Measurements from ENCODE around the gene DPH7. TPM values are rescaled to one million over a fixed set of nuclear protein-coding genes. Genes with fewer than 3 reads are reported as not detected.
A peak's percentile ranks its signal among the peaks of the same experiment; 100 is the strongest.

The DPH7 gene
- total and polyA plus RNA-seq, 7 donors: 6.5 to 43.6 (median 28.9) TPM

DNA sequence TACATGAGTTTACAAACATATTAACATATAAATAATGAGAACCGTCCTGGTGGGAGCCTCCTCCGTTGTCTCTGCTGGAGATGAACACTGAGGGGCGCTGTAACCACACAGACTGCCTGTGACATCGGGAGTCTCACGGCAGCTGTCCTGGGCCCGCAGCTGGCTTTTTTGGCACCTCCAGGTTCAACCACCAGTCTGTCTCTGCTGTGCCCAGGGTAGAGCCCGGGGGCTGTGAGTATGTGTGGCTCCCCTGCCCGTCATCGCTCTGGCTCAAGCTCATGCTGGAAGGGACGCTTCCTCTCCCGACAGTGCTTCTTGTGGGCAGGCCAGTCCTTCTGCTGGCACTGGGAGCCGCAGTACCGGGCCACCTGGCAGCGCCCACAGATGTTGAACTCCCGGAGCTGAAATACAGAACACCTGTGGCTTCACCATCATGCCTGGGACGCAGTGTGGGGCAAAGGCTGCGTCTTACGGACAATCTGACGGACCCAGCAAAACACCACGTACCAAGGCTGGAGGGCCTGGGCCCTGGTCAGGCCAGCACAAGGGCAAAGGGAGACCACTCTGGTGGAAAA is 3.6 kb upstream of the DPH7 start:
- Histone ChIP-seq H3K36me3 (peaks cover 5 to 56% (median 19%) of the 10 kb centered on the region in 4 donors), H3K27me3 (no peaks in the 10 kb centered on the region), H3K4me1 (peaks cover 0 to 28% (median 17%) of the 10 kb centered on the region in 4 donors), H3K27ac (no peak overlapping the region), H3K4me3 (no peak overlapping the region), H3K9me3 (no peaks in the 10 kb centered on the region)
- no peak for DNase-seq
- 82 to 86% methylated on average over 20 of the region's 20 CpGs for whole genome bisulfite sequencing, 2 donors
- TF ChIP-seq EP300 (IDR thresholded peaks at IDR 0.05) (no peak), POLR2AphosphoS5 (IDR thresholded peaks at IDR 0.05) (no peak), POLR2A (IDR thresholded peaks at IDR 0.05) (no peak)
- TF ChIP-seq, protein P1, sequence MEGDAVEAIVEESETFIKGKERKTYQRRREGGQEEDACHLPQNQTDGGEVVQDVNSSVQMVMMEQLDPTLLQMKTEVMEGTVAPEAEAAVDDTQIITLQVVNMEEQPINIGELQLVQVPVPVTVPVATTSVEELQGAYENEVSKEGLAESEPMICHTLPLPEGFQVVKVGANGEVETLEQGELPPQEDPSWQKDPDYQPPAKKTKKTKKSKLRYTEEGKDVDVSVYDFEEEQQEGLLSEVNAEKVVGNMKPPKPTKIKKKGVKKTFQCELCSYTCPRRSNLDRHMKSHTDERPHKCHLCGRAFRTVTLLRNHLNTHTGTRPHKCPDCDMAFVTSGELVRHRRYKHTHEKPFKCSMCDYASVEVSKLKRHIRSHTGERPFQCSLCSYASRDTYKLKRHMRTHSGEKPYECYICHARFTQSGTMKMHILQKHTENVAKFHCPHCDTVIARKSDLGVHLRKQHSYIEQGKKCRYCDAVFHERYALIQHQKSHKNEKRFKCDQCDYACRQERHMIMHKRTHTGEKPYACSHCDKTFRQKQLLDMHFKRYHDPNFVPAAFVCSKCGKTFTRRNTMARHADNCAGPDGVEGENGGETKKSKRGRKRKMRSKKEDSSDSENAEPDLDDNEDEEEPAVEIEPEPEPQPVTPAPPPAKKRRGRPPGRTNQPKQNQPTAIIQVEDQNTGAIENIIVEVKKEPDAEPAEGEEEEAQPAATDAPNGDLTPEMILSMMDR (IDR thresholded peaks at IDR 0.05): no peak
- intact Hi-C loops (cut with DNase I): no loop called here

DNA sequence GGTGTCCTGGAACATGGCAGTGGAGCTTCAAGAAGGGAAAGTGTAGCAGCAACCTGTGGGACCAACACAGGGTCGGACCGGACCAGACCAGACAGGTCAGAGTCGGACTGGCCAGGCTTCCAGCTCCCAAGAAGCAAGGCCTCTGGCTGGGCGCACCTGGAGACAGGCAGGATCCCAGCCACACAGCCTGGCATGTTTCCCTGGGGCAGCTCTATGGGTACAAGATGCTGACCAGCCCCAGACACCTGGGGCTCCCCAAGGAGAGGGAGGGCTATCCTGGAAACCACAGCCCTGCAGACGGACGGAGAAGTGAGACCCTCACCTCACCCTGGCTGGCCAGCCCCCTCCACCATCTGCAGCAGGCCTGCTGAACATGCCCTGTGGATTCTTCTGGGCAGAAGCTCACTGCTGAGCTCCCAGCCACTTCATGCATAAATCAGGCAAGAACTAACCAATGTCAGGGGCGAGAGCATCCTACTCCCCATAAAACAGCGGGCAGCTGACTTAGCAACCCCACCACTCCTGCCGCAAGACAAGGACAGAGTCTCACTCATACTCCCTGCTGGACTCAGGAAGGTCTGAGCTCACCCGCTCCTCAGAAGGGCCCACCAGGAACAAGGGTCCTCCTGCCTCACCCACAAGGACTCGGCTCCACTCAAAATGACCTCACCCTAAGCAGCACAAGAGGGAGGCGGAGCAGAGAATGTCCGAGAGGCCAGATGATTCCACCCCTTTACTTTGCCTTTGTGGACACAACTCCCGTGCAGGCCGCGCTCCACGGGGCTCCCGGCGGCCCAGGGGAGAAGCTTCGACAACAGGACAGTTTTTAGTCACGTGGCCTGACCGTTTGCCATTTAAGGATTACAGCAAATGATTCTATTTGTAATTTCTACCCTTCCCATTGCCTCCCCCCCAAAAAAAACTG is 2.9 kb upstream of the DPH7 start:
- Histone ChIP-seq H3K9me3 (no peaks in the 10 kb centered on the region), H3K4me1 (peaks cover 0 to 35% (median 24%) of the 10 kb centered on the region in 4 donors), H3K36me3 (peaks cover 1 to 48% (median 12%) of the 10 kb centered on the region in 4 donors), H3K27ac (no peak overlapping the region), H3K27me3 (no peaks in the 10 kb centered on the region), H3K4me3 (no peak overlapping the region)
- TF ChIP-seq, protein P1 (IDR thresholded peaks at IDR 0.05): no peak
- no peak for TF ChIP-seq POLR2AphosphoS5 (IDR thresholded peaks at IDR 0.05)
- TF ChIP-seq POLR2A (IDR thresholded peaks at IDR 0.05): no peak
- TF ChIP-seq EP300 (IDR thresholded peaks at IDR 0.05): no peak
- no peak for DNase-seq
- intact Hi-C loops (cut with DNase I): no loop called here
- 93 to 94% methylated on average over 22 of the region's 22 CpGs for WGBS, 2 donors

DNA sequence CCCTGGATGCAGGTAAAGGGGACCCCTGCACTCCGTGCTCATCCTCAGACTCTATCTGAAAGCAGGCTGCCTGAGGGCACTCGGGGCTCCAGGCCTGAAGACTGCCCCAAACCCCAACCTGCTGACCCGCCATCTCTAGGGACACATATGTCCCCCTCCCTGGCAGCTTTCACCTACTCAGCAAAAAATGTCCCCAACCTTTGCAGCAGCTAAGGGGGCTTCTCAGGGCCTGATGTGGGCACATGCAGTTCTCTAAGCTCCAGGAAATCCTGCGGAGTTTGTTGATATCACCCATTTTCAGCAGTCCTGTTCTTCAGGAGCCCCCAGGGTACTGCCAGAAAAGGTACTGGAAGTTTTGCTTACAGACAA is 2.2 kb upstream of the DPH7 start:
- TF ChIP-seq EP300 (IDR thresholded peaks at IDR 0.05): no peak
- TF ChIP-seq POLR2A (IDR thresholded peaks at IDR 0.05): no peak
- TF ChIP-seq, protein P1 (IDR thresholded peaks at IDR 0.05): no peak
- no peak for TF ChIP-seq POLR2AphosphoS5 (IDR thresholded peaks at IDR 0.05)
- 93 to 95% methylated on average over 4 of the region's 4 CpGs for WGBS, 2 donors
- H3K4me3 ChIP-seq: no peak overlapping the region
- H3K27ac ChIP-seq: no peak overlapping the region
- intact Hi-C loops (cut with DNase I): no loop called here
- no peak for DNase-seq
- H3K9me3 ChIP-seq: no peaks in the 10 kb centered on the region
- H3K36me3 ChIP-seq: peaks cover 0 to 49% (median 9%) of the 10 kb centered on the region in 4 donors
- no peaks in the 10 kb centered on the region for H3K27me3 ChIP-seq
- H3K4me1 ChIP-seq: peaks cover 0 to 42% (median 31%) of the 10 kb centered on the region in 4 donors

DNA sequence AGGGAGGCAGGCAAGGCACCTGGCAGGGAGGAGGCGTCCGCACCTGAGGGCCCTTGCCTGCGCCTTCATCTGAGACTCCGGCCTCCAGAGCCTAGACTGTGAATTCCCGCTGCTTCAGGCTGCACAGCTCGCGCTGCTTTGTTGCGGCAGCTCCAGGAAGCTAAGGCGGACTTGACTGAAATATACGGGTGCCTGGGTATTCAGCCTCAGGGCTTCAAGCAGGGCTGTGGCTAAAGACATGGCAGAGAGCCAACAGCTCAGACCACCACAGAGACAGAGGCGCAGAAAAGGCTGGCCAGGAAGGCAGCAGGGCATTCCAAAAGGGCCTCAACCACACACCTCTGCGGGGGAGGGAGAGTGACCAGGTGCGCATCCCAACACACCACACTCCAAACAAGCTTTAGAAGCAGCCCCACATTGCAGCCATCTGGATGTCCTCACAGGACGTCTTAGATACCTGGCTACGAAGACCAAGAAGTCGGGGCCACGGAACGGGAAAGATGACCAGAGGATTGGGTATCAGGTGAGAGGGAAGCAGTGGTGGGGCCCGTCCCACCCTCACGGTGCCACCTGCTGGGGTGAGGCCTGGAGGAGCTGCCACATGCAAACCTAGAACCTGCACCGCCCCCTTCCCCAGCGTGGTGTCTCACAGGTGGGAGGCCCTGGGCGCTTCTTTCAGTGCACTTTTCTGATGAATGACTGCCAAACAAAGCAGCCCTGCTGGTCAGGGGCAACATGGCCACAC is 1.7 kb upstream of the DPH7 start:
- no peak for TF ChIP-seq EP300 (IDR thresholded peaks at IDR 0.05)

DNA sequence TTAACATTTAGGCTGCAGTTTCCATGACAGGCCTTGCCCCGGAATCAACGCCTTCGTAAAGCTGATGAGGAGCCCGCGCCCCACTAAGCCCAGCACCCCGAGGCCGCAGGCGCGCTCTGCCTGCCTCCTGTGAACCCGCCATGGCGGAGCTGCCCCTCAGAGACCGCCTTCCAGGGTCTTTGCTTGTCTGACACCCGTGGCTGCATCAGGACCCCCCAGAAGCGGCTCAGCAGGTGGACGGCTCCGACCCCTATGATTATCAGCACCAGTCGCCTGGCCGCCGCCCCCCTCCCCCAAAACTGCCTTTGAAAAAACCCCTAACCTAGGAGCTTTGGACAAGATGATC is 507 bp upstream of the DPH7 start:
- TF ChIP-seq, protein P1 (IDR thresholded peaks at IDR 0.05): no peak
- TF ChIP-seq POLR2A (IDR thresholded peaks at IDR 0.05) (no peak), POLR2AphosphoS5 (IDR thresholded peaks at IDR 0.05) (no peak), EP300 (IDR thresholded peaks at IDR 0.05) (no peak)
- intact Hi-C loops (cut with DNase I): loop anchor here (5.0 kb wide), 1 partner anchor 38 kb away; the partner anchor contains the start of gene EHMT1
- no peak for DNase-seq
- H3K9me3 ChIP-seq: no peaks in the 10 kb centered on the region
- H3K4me1 ChIP-seq: peaks cover 0 to 50% (median 35%) of the 10 kb centered on the region in 4 donors
- H3K27me3 ChIP-seq: no peaks in the 10 kb centered on the region
- peak overlapping the region; percentile 78 to 98 (median 87) for H3K4me3 ChIP-seq
- peaks cover 0 to 50% (median 10%) of the 10 kb centered on the region in 4 donors for H3K36me3 ChIP-seq
- WGBS, 2 donors: 49 to 52% methylated on average over 19 of the region's 19 CpGs
- peak overlapping the region; percentile 87 to 89 (median 88) for H3K27ac ChIP-seq

More for the DNA sequence above, 1.7 kb upstream of the DPH7 start:
- DNase-seq: no peak
- Histone ChIP-seq H3K4me1 (peaks cover 0 to 48% (median 33%) of the 10 kb centered on the region in 4 donors), H3K27me3 (no peaks in the 10 kb centered on the region), H3K9me3 (no peaks in the 10 kb centered on the region), H3K27ac (no peak overlapping the region), H3K36me3 (peaks cover 0 to 49% (median 8%) of the 10 kb centered on the region in 4 donors), H3K4me3 (no peak overlapping the region)
- 89% methylated on average over 23 of the region's 23 CpGs for WGBS, 2 donors
- intact Hi-C loops (cut with DNase I): no loop called here

Data from sigmoid colon (tissue), 7 donors.